Activated naive CD4-positive, alpha-beta T cell treated with anti-CD3 and anti-CD28 coated beads, Interleukin-2, amount 50 U/mL, for 24 hours (primary cell): Measurements from ENCODE around the gene TSNAXIP1.
"Not testable (repeated sequence)": the region's sequence is repeated elsewhere in the genome, so short reads cannot be mapped to it uniquely, and the experiment has no call there.

Source experiments
- H3K27ac Mint-ChIP-seq: one replicate; pipeline ENCODE4 v1.8.0; 2021; ENCODE audit warnings: mild to moderate bottlenecking, mixed read lengths
- H3K27me3 Mint-ChIP-seq: one replicate; pipeline ENCODE4 v1.8.0; 2021; ENCODE audit warnings: mixed read lengths
- H3K36me3 Mint-ChIP-seq: one replicate; pipeline ENCODE4 v1.8.0; 2021; ENCODE audit warnings: mixed read lengths
- H3K4me1 Mint-ChIP-seq: one replicate; pipeline ENCODE4 v1.8.0; 2021; ENCODE audit warnings: mixed read lengths
- H3K4me3 Mint-ChIP-seq: one replicate; pipeline ENCODE4 v1.8.0; 2021; ENCODE audit warnings: mild to moderate bottlenecking, mixed read lengths
- H3K9me3 Mint-ChIP-seq: one replicate; pipeline ENCODE4 v1.8.0; 2021; ENCODE audit warnings: mixed read lengths

Gene TSNAXIP1

GRCh38 chr16:67805718-67806427 lies 816 bp upstream of the TSNAXIP1 start:
- Mint-ChIP-seq H3K4me3 (peak overlapping the region; percentile 93), H3K4me1 (peaks cover 43% of the 10 kb centered on the region), H3K27ac (peak overlapping the region; percentile 35), H3K27me3 (no peaks in the 10 kb centered on the region), H3K9me3 (no peaks in the 10 kb centered on the region), H3K36me3 (peaks cover 4% of the 10 kb centered on the region)

GRCh38 chr16:67807148-67807682 lies 526 bp downstream of the TSNAXIP1 start:
- H3K9me3 Mint-ChIP-seq, result no peaks in the 10 kb centered on the region
- peaks cover 30% of the 10 kb centered on the region for H3K4me1 Mint-ChIP-seq
- H3K4me3 Mint-ChIP-seq, result peak overlapping the region; percentile 93
- peaks cover 4% of the 10 kb centered on the region for H3K36me3 Mint-ChIP-seq
- peak overlapping the region; percentile 91 for H3K27ac Mint-ChIP-seq
- no peaks in the 10 kb centered on the region for H3K27me3 Mint-ChIP-seq

GRCh38 chr16:67811899-67812298 lies 5.2 kb downstream of the TSNAXIP1 start:
- Mint-ChIP-seq H3K36me3 (no peaks in the 10 kb centered on the region), H3K4me3 (no peak overlapping the region), H3K27ac (no peak overlapping the region), H3K9me3 (no peaks in the 10 kb centered on the region), H3K27me3 (no peaks in the 10 kb centered on the region), H3K4me1 (peaks cover 6% of the 10 kb centered on the region)

- Mint-ChIP-seq H3K4me3 (no peak overlapping the region), H3K4me1 (peaks cover 6% of the 10 kb centered on the region), H3K27me3 (no peaks in the 10 kb centered on the region), H3K36me3 (no peaks in the 10 kb centered on the region), H3K27ac (no peak overlapping the region), H3K9me3 (no peaks in the 10 kb centered on the region)
Observed at GRCh38 chr16:67814567-67814966, 7.9 kb downstream of the TSNAXIP1 start.

GRCh38 chr16:67820608-67821259 lies 14.0 kb downstream of the TSNAXIP1 start:
- Mint-ChIP-seq H3K9me3 (no peaks in the 10 kb centered on the region), H3K27me3 (no peaks in the 10 kb centered on the region), H3K4me1 (peaks cover 6% of the 10 kb centered on the region), H3K4me3 (no peak overlapping the region), H3K27ac (no peak overlapping the region), H3K36me3 (no peaks in the 10 kb centered on the region)

GRCh38 chr16:67822511-67822910 lies 15.8 kb downstream of the TSNAXIP1 start:
- Mint-ChIP-seq H3K4me3 (no peak overlapping the region), H3K27ac (no peak overlapping the region), H3K4me1 (no peaks in the 10 kb centered on the region), H3K27me3 (no peaks in the 10 kb centered on the region), H3K36me3 (no peaks in the 10 kb centered on the region), H3K9me3 (no peaks in the 10 kb centered on the region)

GRCh38 chr16:67825119-67825518 lies 18.4 kb downstream of the TSNAXIP1 start:
- Mint-ChIP-seq H3K36me3 (peaks cover 2% of the 10 kb centered on the region), H3K9me3 (no peaks in the 10 kb centered on the region)

GRCh38 chr16:67825906-67826305 lies 19.2 kb downstream of the TSNAXIP1 start:
- H3K4me3 Mint-ChIP-seq, result no peak overlapping the region

More at GRCh38 chr16:67825119-67825518, 18.4 kb downstream of the TSNAXIP1 start:
- H3K27ac Mint-ChIP-seq, result no peak overlapping the region
- H3K4me1 Mint-ChIP-seq, result no peaks in the 10 kb centered on the region
- no peak overlapping the region for H3K4me3 Mint-ChIP-seq
- no peaks in the 10 kb centered on the region for H3K27me3 Mint-ChIP-seq

GRCh38 chr16:67828651-67829050 lies 22.0 kb downstream of the TSNAXIP1 start:
- no peaks in the 10 kb centered on the region for H3K27me3 Mint-ChIP-seq
- H3K36me3 Mint-ChIP-seq, result peaks cover 3% of the 10 kb centered on the region
- H3K4me3 Mint-ChIP-seq, result no peak overlapping the region
- H3K9me3 Mint-ChIP-seq, result no peaks in the 10 kb centered on the region
- H3K4me1 Mint-ChIP-seq, result peaks cover 5% of the 10 kb centered on the region
- H3K27ac Mint-ChIP-seq, result no peak overlapping the region

More at GRCh38 chr16:67825906-67826305, 19.2 kb downstream of the TSNAXIP1 start:
- peaks cover 3% of the 10 kb centered on the region for H3K36me3 Mint-ChIP-seq
- H3K27ac Mint-ChIP-seq, result no peak overlapping the region
- H3K27me3 Mint-ChIP-seq, result no peaks in the 10 kb centered on the region
- no peaks in the 10 kb centered on the region for H3K9me3 Mint-ChIP-seq
- no peaks in the 10 kb centered on the region for H3K4me1 Mint-ChIP-seq

GRCh38 chr16:67833030-67833414 lies 26.3 kb downstream of the TSNAXIP1 start:
- no peaks in the 10 kb centered on the region for H3K9me3 Mint-ChIP-seq
- H3K27me3 Mint-ChIP-seq, result no peaks in the 10 kb centered on the region
- H3K27ac Mint-ChIP-seq, result peak overlapping the region; percentile 35
- peak overlapping the region; percentile 94 for H3K4me3 Mint-ChIP-seq
- H3K36me3 Mint-ChIP-seq, result peaks cover 3% of the 10 kb centered on the region
- H3K4me1 Mint-ChIP-seq, result peaks cover 10% of the 10 kb centered on the region

GRCh38 chr16:67833415-67834241 lies 26.9 kb downstream of the TSNAXIP1 start:
- Mint-ChIP-seq H3K9me3 (no peaks in the 10 kb centered on the region), H3K27me3 (no peaks in the 10 kb centered on the region), H3K4me1 (peaks cover 10% of the 10 kb centered on the region), H3K36me3 (peaks cover 3% of the 10 kb centered on the region), H3K4me3 (peak overlapping the region; percentile 94), H3K27ac (peak overlapping the region; percentile 81)

- Mint-ChIP-seq H3K27me3 (no peaks in the 10 kb centered on the region), H3K36me3 (peaks cover 3% of the 10 kb centered on the region), H3K27ac (no peak overlapping the region)
Observed at GRCh38 chr16:67834242-67834614, 27.5 kb downstream of the TSNAXIP1 start.

GRCh38 chr16:67837190-67837589 lies 30.5 kb downstream of the TSNAXIP1 start:
- H3K36me3 Mint-ChIP-seq, H3K27me3 Mint-ChIP-seq, H3K9me3 Mint-ChIP-seq, H3K4me3 Mint-ChIP-seq, H3K27ac Mint-ChIP-seq: not testable (repeated sequence)
- peaks cover 15% of the 10 kb centered on the region for H3K4me1 Mint-ChIP-seq

More at GRCh38 chr16:67834242-67834614, 27.5 kb downstream of the TSNAXIP1 start:
- peak overlapping the region; percentile 94 for H3K4me3 Mint-ChIP-seq
- no peaks in the 10 kb centered on the region for H3K9me3 Mint-ChIP-seq
- peaks cover 10% of the 10 kb centered on the region for H3K4me1 Mint-ChIP-seq

- no peaks in the 10 kb centered on the region for H3K9me3 Mint-ChIP-seq
- no peak overlapping the region for H3K4me3 Mint-ChIP-seq
- H3K27me3 Mint-ChIP-seq, result no peaks in the 10 kb centered on the region
- no peak overlapping the region for H3K27ac Mint-ChIP-seq
- H3K4me1 Mint-ChIP-seq, result peaks cover 16% of the 10 kb centered on the region
- H3K36me3 Mint-ChIP-seq, result no peaks in the 10 kb centered on the region
Observed at GRCh38 chr16:67837811-67838210, 31.1 kb downstream of the TSNAXIP1 start.

- Mint-ChIP-seq H3K27ac (peak overlapping the region; percentile 91), H3K36me3 (no peaks in the 10 kb centered on the region), H3K27me3 (no peaks in the 10 kb centered on the region), H3K4me3 (peak overlapping the region; percentile 96), H3K9me3 (no peaks in the 10 kb centered on the region), H3K4me1 (peaks cover 37% of the 10 kb centered on the region)
Observed at GRCh38 chr16:67841198-67841815, 34.6 kb downstream of the TSNAXIP1 start.
